B cell (primary cell): Measurements from ENCODE around the gene PRKCG. TPM values are rescaled to one million over a fixed set of nuclear protein-coding genes. Genes with fewer than 3 reads are reported as not detected.

Experiments used
- ATAC-seq: fragments of 200-7000 bp; cut with Tn5 transposase; one replicate; pipeline ENCODE4 v1.10.0; 2021; ENCODE audit warnings: low read depth, mild to moderate bottlenecking, moderate number of reproducible peaks, moderate library complexity
- CTCF ChIA-PET: fragments of 350-600 bp; sonication (Branson Sonifier 250); formaldehyde crosslinking; loops from one replicate; lab custom pipeline; 2021; ENCODE audit warnings: antibody characterized with exemption, inconsistent platforms; lab: Charles Lee
- POLR2A ChIA-PET: fragments of 350-600 bp; sonication (Branson Sonifier 250); formaldehyde crosslinking; loops from one replicate; lab custom pipeline; 2021; ENCODE audit warnings: antibody characterized with exemption; lab: Charles Lee
- DNase-seq: peaks from one replicate; pipeline ENCODE4 v3.0.0; 2013
- H2AFZ ChIP-seq: 2 replicates; pipeline ENCODE4 v1.6.1; 2012; ENCODE audit warnings: mild to moderate bottlenecking, low read depth, low read length; ENCODE audit not compliant: insufficient read depth, poor library complexity, severe bottlenecking
- H3K27ac ChIP-seq, 2 donors: 1 replicate in 1 of 2; 2 replicates in 1 of 2; pipeline ENCODE4 v1.5.1; 2012 to 2013; ENCODE audit warnings: low read length in 2 of 2, mild to moderate bottlenecking in 2 of 2, moderate library complexity in 1 of 2
- H3K27me3 ChIP-seq, 4 experiments: fragments of 200-600 bp in 1 of 4; sonication (generic) in 1 of 4; replicated peaks in 1 of 4; 1 replicate in 2 of 4; 2 replicates in 2 of 4; pipeline versions ENCODE4 v1.6.1 to v1.7.0; 2013 to 2016; ENCODE audit warnings: low read length in 3 of 4, mild to moderate bottlenecking in 2 of 4, mixed read lengths in 1 of 4, moderate library complexity in 1 of 4; ENCODE audit not compliant: insufficient read depth in 4 of 4, control insufficient read depth in 3 of 4; ENCODE audit errors: control extremely low read depth in 1 of 4
- H3K36me3 ChIP-seq, 2 experiments: replicated peaks in 1 of 2; 1 replicate in 1 of 2; 2 replicates in 1 of 2; pipeline versions ENCODE4 v1.6.1 to v1.7.1; 2013; ENCODE audit warnings: low read length in 1 of 2; ENCODE audit not compliant: insufficient read depth in 2 of 2, control insufficient read depth in 1 of 2; ENCODE audit errors: control extremely low read depth in 1 of 2, extremely low read depth in 1 of 2
- H3K4me1 ChIP-seq, 2 donors: fragments of 200-600 bp in 1 of 2; sonication (generic) in 1 of 2; 1 replicate in 1 of 2; 2 replicates in 1 of 2; pipeline versions ENCODE4 v1.5.1 to v1.6.1; 2013 to 2017; ENCODE audit warnings: low read length in 2 of 2; ENCODE audit not compliant: control insufficient read depth in 2 of 2, insufficient read depth in 2 of 2
- H3K4me2 ChIP-seq: replicated peaks from 2 replicates; pipeline ENCODE3; 2012; ENCODE audit warnings: mild to moderate bottlenecking, low read depth, low read length; ENCODE audit not compliant: poor library complexity, severe bottlenecking
- H3K4me3 ChIP-seq, 5 experiments: fragments of 200-600 bp in 1 of 5; sonication (generic) in 1 of 5; 1 replicate in 3 of 5; 2 replicates in 2 of 5; pipeline versions ENCODE4 v1.5.1 to v1.7.0; 2011 to 2016; ENCODE audit warnings: low read length in 4 of 5, mild to moderate bottlenecking in 4 of 5, low read depth in 2 of 5, control low read depth in 1 of 5, moderate library complexity in 1 of 5; ENCODE audit not compliant: insufficient read depth in 1 of 5; ENCODE audit errors: control extremely low read depth in 1 of 5, extremely low read depth in 1 of 5
- H3K79me2 ChIP-seq: fragments of 200-600 bp; sonication (generic); one replicate; pipeline ENCODE4 v1.6.0; 2016; ENCODE audit warnings: low read length; ENCODE audit not compliant: control insufficient read depth, insufficient read depth
- H3K9ac ChIP-seq: fragments of 200-600 bp; sonication (generic); 2 replicates; pipeline ENCODE4 v1.6.1; 2017; ENCODE audit warnings: mild to moderate bottlenecking, low read length, moderate library complexity
- H3K9me3 ChIP-seq, 3 donors: one replicate each; pipeline versions ENCODE4 v1.6.1 to v1.7.1; 2013; ENCODE audit warnings: low read length in 2 of 3; ENCODE audit not compliant: control insufficient read depth in 2 of 3, insufficient read depth in 1 of 3; ENCODE audit errors: control extremely low read depth in 1 of 3
- H4K20me1 ChIP-seq: 2 replicates; pipeline ENCODE4 v1.6.0; 2012; ENCODE audit warnings: mild to moderate bottlenecking, low read length; ENCODE audit not compliant: insufficient read depth, control insufficient read depth, poor library complexity, severe bottlenecking
- H3K27ac Mint-ChIP-seq: one replicate; pipeline ENCODE4 v1.8.0; 2021; ENCODE audit warnings: mixed read lengths
- H3K27me3 Mint-ChIP-seq: one replicate; pipeline ENCODE4 v1.8.0; 2021; ENCODE audit warnings: mixed read lengths
- H3K4me1 Mint-ChIP-seq: one replicate; pipeline ENCODE4 v1.8.0; 2021; ENCODE audit warnings: mixed read lengths
- H3K4me3 Mint-ChIP-seq: one replicate; pipeline ENCODE4 v1.8.0; 2021; ENCODE audit warnings: mixed read lengths
- H3K9me3 Mint-ChIP-seq: one replicate; pipeline ENCODE4 v1.8.0; 2022; ENCODE audit warnings: mixed read lengths; ENCODE audit not compliant: insufficient read depth
- EZH2 ChIP-seq: IDR thresholded peaks from 2 replicates; pipeline ENCODE4 v1.6.1; 2012; ENCODE audit warnings: borderline replicate concordance, low read depth, mild to moderate bottlenecking, moderate library complexity, low read length; ENCODE audit not compliant: insufficient read depth, poor library complexity, severe bottlenecking
- WGBS: methylation state at CpG from one replicate; pipeline ENCODE4 v1.1.5; 2013; ENCODE audit warnings: missing lambda C conversion rate; ENCODE audit not compliant: insufficient coverage; 5-methylcytosine and 5-hydroxymethylcytosine counted together
- intact Hi-C: fragments of 100-400 bp; cut with micrococcal nuclease; formaldehyde crosslinking; loops from one replicate; pipeline ENCODE4 v1.10.0; 2022
- polyA plus RNA-seq: library from polyadenylated mRNA; depleted of rRNA; stranded (reverse); fragments of >200 nt; gene quantifications from 2 replicates; pipeline ENCODE4 v1.2.3, GENCODE V29; 2012
- total RNA-seq, 2 donors: library from RNA; stranded (reverse); fragments of 120-200 nt in 1 of 2; gene quantifications; 1 replicate in 1 of 2; 2 replicates in 1 of 2; pipeline versions ENCODE4 v1.2.3 to v1.2.4, GENCODE V29; 2013 to 2022
- TF ChIP-seq, protein P1 (sequence below): fragments of 200-600 bp; IDR thresholded peaks from one replicate; pipeline ENCODE4 v1.8.0; 2022; ENCODE audit warnings: antibody characterized with exemption, mild to moderate bottlenecking

Gene PRKCG
- total and polyA plus RNA-seq, 2 donors (not counting 1 experiment from before 2014, with no cell fraction given): 0.31 TPM; not detected in 1

DNA sequence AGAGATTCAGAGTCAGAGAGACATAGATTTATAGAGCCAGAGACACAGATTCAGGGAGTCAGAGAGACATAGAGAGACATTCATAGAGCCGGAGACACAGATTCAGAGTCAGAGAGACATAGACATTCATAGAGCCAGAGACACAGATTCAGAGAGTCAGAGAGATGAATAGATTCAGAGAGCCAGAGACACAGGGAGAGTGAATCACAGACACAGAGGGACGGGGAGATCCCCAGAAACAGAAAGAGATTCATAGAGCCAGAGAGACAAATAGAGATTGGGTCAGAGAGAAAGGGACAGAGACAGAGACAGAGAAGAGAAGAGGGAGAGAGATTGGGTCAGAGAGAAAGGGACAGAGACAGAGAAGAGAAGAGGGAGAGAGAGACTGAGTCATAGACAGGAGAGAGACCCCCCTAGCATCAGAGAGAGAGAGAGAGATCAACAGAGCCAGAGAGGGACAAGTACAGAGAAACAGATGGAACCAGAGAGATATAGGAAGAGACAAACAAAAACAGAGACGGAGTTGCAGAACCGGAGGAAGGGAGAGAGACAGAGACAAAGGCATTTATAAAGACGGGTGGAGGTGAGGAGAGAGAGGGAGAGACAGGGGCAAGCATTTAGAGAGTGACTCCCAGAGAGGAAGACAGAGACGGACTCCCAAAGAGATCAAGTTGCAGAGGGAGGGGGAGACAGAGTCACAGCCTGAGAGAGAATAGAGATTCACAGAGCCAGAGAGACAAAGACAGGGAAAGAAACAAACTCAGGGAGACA, 1.1 kb upstream of the PRKCG start:
- TF ChIP-seq EZH2: no peak
- TF ChIP-seq, protein P1, sequence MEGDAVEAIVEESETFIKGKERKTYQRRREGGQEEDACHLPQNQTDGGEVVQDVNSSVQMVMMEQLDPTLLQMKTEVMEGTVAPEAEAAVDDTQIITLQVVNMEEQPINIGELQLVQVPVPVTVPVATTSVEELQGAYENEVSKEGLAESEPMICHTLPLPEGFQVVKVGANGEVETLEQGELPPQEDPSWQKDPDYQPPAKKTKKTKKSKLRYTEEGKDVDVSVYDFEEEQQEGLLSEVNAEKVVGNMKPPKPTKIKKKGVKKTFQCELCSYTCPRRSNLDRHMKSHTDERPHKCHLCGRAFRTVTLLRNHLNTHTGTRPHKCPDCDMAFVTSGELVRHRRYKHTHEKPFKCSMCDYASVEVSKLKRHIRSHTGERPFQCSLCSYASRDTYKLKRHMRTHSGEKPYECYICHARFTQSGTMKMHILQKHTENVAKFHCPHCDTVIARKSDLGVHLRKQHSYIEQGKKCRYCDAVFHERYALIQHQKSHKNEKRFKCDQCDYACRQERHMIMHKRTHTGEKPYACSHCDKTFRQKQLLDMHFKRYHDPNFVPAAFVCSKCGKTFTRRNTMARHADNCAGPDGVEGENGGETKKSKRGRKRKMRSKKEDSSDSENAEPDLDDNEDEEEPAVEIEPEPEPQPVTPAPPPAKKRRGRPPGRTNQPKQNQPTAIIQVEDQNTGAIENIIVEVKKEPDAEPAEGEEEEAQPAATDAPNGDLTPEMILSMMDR: no peak
- Mint-ChIP-seq H3K4me3 (no peak overlapping the region), H3K9me3 (no peaks in the 10 kb centered on the region), H3K27me3 (peaks cover 27% of the 10 kb centered on the region), H3K27ac (no peak overlapping the region), H3K4me1 (peaks cover 34% of the 10 kb centered on the region)
- Histone ChIP-seq H3K4me3 (peak overlapping the region in 1 of 5 experiments; percentile 41), H3K27ac (no peak overlapping the region), H3K9ac (peak overlapping the region; percentile 27), H3K27me3 (peaks cover 0 to 60% (median 43%) of the 10 kb centered on the region in 4 experiments), H3K4me2 (peak overlapping the region; percentile 86), H3K36me3 (peaks cover 0 to 1% of the 10 kb centered on the region in 2 experiments), H3K4me1 (peaks cover 57 to 68% of the 10 kb centered on the region in 2 donors), H4K20me1 (peaks cover 14% of the 10 kb centered on the region), H3K9me3 (peaks cover 0 to 16% (median 0%) of the 10 kb centered on the region in 3 donors), H3K79me2 (peaks cover 12% of the 10 kb centered on the region), H2AFZ (peak overlapping the region; percentile 43)
- intact Hi-C loops: loop anchor here (5.0 kb wide), 1 partner anchor 39 kb away; no protein-coding TSS in a partner anchor
- ATAC-seq (no peak), DNase-seq (no peak)
- POLR2A ChIA-PET: no interaction called here
- WGBS: 20% methylated on average over 5 of the region's 6 CpGs
- CTCF ChIA-PET: interaction anchor here (1.3 to 1.4 kb wide), 2 partner anchors 10 to 27 kb away, joined by 3 to 10 read pairs; no protein-coding TSS in a partner anchor
